Loucy (cell line): ENCODE results near the gene PPM1B.
"Not testable (repeated sequence)": the region's sequence is repeated elsewhere in the genome, so short reads cannot be mapped to it uniquely, and the experiment has no call there.

Experiments used
- H2AFZ ChIP-seq: fragments of 200-600 bp; sonication (generic); 2 replicates; pipeline ENCODE4 v1.6.0; 2016; ENCODE audit warnings: antibody characterized with exemption, mild to moderate bottlenecking, low read length, moderate library complexity
- H3F3A ChIP-seq: fragments of 200-600 bp; 2 replicates; pipeline ENCODE4 v1.6.0; 2016; ENCODE audit warnings: antibody characterized with exemption, low read depth, mild to moderate bottlenecking
- H3K27me3 ChIP-seq: fragments of 200-600 bp; sonication (generic); 2 replicates; pipeline ENCODE4 v1.6.1; 2014; ENCODE audit warnings: low read length, mild to moderate bottlenecking; ENCODE audit not compliant: insufficient read depth, poor library complexity, severe bottlenecking
- H3K36me3 ChIP-seq: fragments of 200-600 bp; sonication (generic); 2 replicates; pipeline ENCODE4 v1.6.1; 2016; ENCODE audit warnings: low read length; ENCODE audit not compliant: insufficient read depth
- H3K4me1 ChIP-seq: fragments of 200-600 bp; sonication (generic); 2 replicates; pipeline ENCODE4 v1.5.1; 2014; ENCODE audit warnings: low read length, mild to moderate bottlenecking; ENCODE audit not compliant: insufficient read depth, poor library complexity, severe bottlenecking
- H3K4me2 ChIP-seq: fragments of 200-600 bp; sonication (generic); 2 replicates; pipeline ENCODE4 v1.6.0; 2014; ENCODE audit warnings: antibody characterized with exemption, low read length, low read depth, mild to moderate bottlenecking; ENCODE audit not compliant: poor library complexity, severe bottlenecking
- H3K4me3 ChIP-seq: fragments of 200-600 bp; sonication (generic); 2 replicates; pipeline ENCODE4 v1.5.1; 2014; ENCODE audit warnings: low read length, mild to moderate bottlenecking, mixed read lengths; ENCODE audit not compliant: poor library complexity, severe bottlenecking
- H3K79me2 ChIP-seq: fragments of 200-600 bp; sonication (generic); 2 replicates; pipeline ENCODE4 v1.6.1; 2014; ENCODE audit warnings: low read length; ENCODE audit not compliant: insufficient read depth
- H3K9ac ChIP-seq: fragments of 200-600 bp; sonication (generic); 2 replicates; pipeline ENCODE4 v1.6.0; 2014; ENCODE audit warnings: mild to moderate bottlenecking, low read depth, low read length, moderate library complexity; ENCODE audit not compliant: poor library complexity, severe bottlenecking
- H3K9me2 ChIP-seq: fragments of 200-600 bp; sonication (generic); replicated peaks from 2 replicates; pipeline ENCODE4 v1.6.1; 2016; ENCODE audit warnings: low read depth, low read length, mixed read lengths
- H3K9me3 ChIP-seq: fragments of 200-600 bp; sonication (generic); 2 replicates; pipeline ENCODE4 v1.6.1; 2014; ENCODE audit warnings: mild to moderate bottlenecking, antibody characterized with exemption, low read length, low read depth; ENCODE audit not compliant: insufficient read depth
- H4K20me1 ChIP-seq: fragments of 200-600 bp; sonication (generic); 2 replicates; pipeline ENCODE4 v1.6.0; 2014; ENCODE audit warnings: antibody characterized with exemption, low read length, mild to moderate bottlenecking; ENCODE audit not compliant: insufficient read depth, poor library complexity, severe bottlenecking
- EZH2phosphoT487 ChIP-seq: fragments of 200-600 bp; IDR thresholded peaks from 2 replicates; pipeline ENCODE4 v1.6.1; 2018; ENCODE audit warnings: antibody characterized with exemption, mild to moderate bottlenecking, moderate library complexity, borderline replicate concordance
- TF ChIP-seq, protein P1 (sequence below): fragments of 200-600 bp; sonication (generic); conservative IDR thresholded peaks from 2 replicates; pipeline ENCODE4 v1.5.1; 2014; ENCODE audit warnings: mild to moderate bottlenecking, antibody characterized with exemption, low read length

Gene PPM1B

DNA sequence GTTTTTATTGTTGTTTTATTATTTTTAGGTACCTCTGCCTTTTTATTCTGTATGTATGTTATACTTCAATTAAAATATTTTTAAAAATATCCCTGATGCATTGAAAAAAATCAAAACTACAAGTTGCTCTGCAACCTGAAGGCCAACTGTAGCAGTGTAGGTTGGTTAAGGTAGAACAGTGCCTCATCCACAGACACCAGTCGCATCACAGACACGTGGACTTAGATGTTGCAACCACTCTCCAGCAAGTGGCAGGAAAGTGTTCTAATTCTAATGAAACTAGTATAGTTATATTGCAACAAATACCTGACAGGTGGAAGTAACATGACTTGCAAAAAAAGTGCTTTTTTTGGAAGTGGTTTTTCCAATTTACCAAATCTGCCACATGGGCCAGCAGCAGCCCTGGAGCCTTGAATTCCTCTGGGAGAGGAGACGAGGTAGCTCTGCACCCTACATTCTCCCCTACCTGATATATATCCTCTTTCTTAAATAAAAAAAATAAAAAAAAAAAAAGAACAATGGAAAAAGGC lies 78.2 kb downstream of the PPM1B start:
- Histone ChIP-seq H3K4me3 (no peak overlapping the region), H2AFZ (no peak overlapping the region)
- TF ChIP-seq, protein P1, sequence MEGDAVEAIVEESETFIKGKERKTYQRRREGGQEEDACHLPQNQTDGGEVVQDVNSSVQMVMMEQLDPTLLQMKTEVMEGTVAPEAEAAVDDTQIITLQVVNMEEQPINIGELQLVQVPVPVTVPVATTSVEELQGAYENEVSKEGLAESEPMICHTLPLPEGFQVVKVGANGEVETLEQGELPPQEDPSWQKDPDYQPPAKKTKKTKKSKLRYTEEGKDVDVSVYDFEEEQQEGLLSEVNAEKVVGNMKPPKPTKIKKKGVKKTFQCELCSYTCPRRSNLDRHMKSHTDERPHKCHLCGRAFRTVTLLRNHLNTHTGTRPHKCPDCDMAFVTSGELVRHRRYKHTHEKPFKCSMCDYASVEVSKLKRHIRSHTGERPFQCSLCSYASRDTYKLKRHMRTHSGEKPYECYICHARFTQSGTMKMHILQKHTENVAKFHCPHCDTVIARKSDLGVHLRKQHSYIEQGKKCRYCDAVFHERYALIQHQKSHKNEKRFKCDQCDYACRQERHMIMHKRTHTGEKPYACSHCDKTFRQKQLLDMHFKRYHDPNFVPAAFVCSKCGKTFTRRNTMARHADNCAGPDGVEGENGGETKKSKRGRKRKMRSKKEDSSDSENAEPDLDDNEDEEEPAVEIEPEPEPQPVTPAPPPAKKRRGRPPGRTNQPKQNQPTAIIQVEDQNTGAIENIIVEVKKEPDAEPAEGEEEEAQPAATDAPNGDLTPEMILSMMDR: no peak
- no peak for TF ChIP-seq EZH2phosphoT487

GRCh38 chr2:44247924-44248323 lies 79.2 kb downstream of the PPM1B start:
- Histone ChIP-seq H3K36me3 (no peaks in the 10 kb centered on the region), H2AFZ (no peak overlapping the region), H3K4me2 (no peak overlapping the region), H3K4me1 (peaks cover 31% of the 10 kb centered on the region), H3K9ac (no peak overlapping the region), H4K20me1 (no peaks in the 10 kb centered on the region), H3K79me2 (no peaks in the 10 kb centered on the region), H3F3A (no peaks in the 10 kb centered on the region), H3K27me3 (no peaks in the 10 kb centered on the region), H3K9me2 (no peaks in the 10 kb centered on the region), H3K9me3 (peaks cover 4% of the 10 kb centered on the region; the same call in 1 of the 2 replicates), H3K4me3 (no peak overlapping the region)
- no peak for TF ChIP-seq EZH2phosphoT487
- TF ChIP-seq, protein P1: peak; percentile 60

More for the DNA sequence above, 78.2 kb downstream of the PPM1B start:
- Histone ChIP-seq H3K9me2 (no peaks in the 10 kb centered on the region), H3K4me1 (peaks cover 31% of the 10 kb centered on the region), H3K27me3 (no peaks in the 10 kb centered on the region), H3K9ac (no peak overlapping the region), H3K36me3 (no peaks in the 10 kb centered on the region), H3K4me2 (no peak overlapping the region), H3K79me2 (no peaks in the 10 kb centered on the region), H3F3A (0 out of 2 replicates have a peak, but pooled peaks cover 4% of the 10 kb centered on the region), H4K20me1 (no peaks in the 10 kb centered on the region), H3K9me3 (no peaks in the 10 kb centered on the region)

- H4K20me1 ChIP-seq, H3K9me2 ChIP-seq, H3K4me3 ChIP-seq, H3K79me2 ChIP-seq, H2AFZ ChIP-seq, H3K4me2 ChIP-seq, H3K27me3 ChIP-seq, H3F3A ChIP-seq, H3K9me3 ChIP-seq, H3K36me3 ChIP-seq, H3K9ac ChIP-seq: not testable (repeated sequence)
- peaks cover 25% of the 10 kb centered on the region for H3K4me1 ChIP-seq
Observed at GRCh38 chr2:44249269-44249668, 80.6 kb downstream of the PPM1B start.

GRCh38 chr2:44250376-44250775 lies 81.7 kb downstream of the PPM1B start:
- Histone ChIP-seq H3K9ac (no peak overlapping the region), H2AFZ (no peak overlapping the region), H3K4me2 (no peak overlapping the region)

More at GRCh38 chr2:44250376-44250775, 81.7 kb downstream of the PPM1B start:
- Histone ChIP-seq H3K4me1 (peaks cover 16% of the 10 kb centered on the region), H3K79me2 (no peaks in the 10 kb centered on the region), H3K9me3 (peaks cover 7% of the 10 kb centered on the region; the same call in 1 of the 2 replicates), H3K27me3 (no peaks in the 10 kb centered on the region), H3K9me2 (no peaks in the 10 kb centered on the region), H4K20me1 (no peaks in the 10 kb centered on the region), H3K4me3 (no peak overlapping the region), H3F3A (no peaks in the 10 kb centered on the region), H3K36me3 (no peaks in the 10 kb centered on the region)
- no peak for TF ChIP-seq EZH2phosphoT487
- TF ChIP-seq, protein P1: no peak
